HEK293 (cell line): ENCODE measurements around the gene TP73.

ENCODE experiments used
- CTCF ChIA-PET: fragments of 350-600 bp; formaldehyde crosslinking; extraction: SDS; loops from one replicate; lab custom pipeline; 2021; ENCODE audit warnings: antibody characterized with exemption; lab: Yijun Ruan, JAX
- POLR2A ChIA-PET: fragments of 300-600 bp; formaldehyde crosslinking; extraction: SDS; loops from one replicate; lab custom pipeline; 2020; ENCODE audit warnings: antibody characterized with exemption, inconsistent platforms; lab: Yijun Ruan, JAX
- H3K27ac ChIP-seq: fragments of 200-500 bp; sonication (Bioruptor generic); 2 replicates; pipeline ENCODE4 v1.5.1; 2014; ENCODE audit warnings: low read depth, low read length, control low read depth, inconsistent platforms; ENCODE audit errors: extremely low read depth
- H3K36me3 ChIP-seq, 2 experiments: fragments of 200-500 bp in 1 of 2; sonication (Bioruptor generic) in 1 of 2; 1 replicate in 1 of 2; 2 replicates in 1 of 2; pipeline ENCODE4 v1.5.1; 2014 to 2017; ENCODE audit warnings: inconsistent platforms in 2 of 2, low read length in 2 of 2; ENCODE audit not compliant: control insufficient read depth in 2 of 2, insufficient read depth in 1 of 2
- H3K4me1 ChIP-seq: fragments of 200-500 bp; sonication (Bioruptor generic); 2 replicates; pipeline ENCODE4 v1.5.1; 2014; ENCODE audit warnings: mild to moderate bottlenecking, low read length, inconsistent platforms; ENCODE audit not compliant: control insufficient read depth, insufficient read depth
- H3K4me3 ChIP-seq: 2 replicates; pipeline ENCODE4 v1.5.1; 2011; ENCODE audit warnings: low read depth, mild to moderate bottlenecking, control low read depth, low read length, moderate library complexity
- H3K9me3 ChIP-seq: fragments of 200-500 bp; sonication (Bioruptor generic); 2 replicates; pipeline ENCODE4 v1.5.1; 2014; ENCODE audit warnings: low read depth, low read length, inconsistent platforms; ENCODE audit not compliant: control insufficient read depth, insufficient read depth
- KLF1 ChIP-seq: fragments of 450-650 bp; formaldehyde crosslinking; IDR thresholded peaks from 2 replicates; pipeline ENCODE4 v1.5.1; 2016; ENCODE audit warnings: missing biosample characterization, missing genetic modification characterization
- KLF10 ChIP-seq: fragments of 450-650 bp; IDR thresholded peaks from 2 replicates; pipeline ENCODE4 v1.5.1; 2018; ENCODE audit warnings: missing biosample characterization, mild to moderate bottlenecking, missing genetic modification characterization
- ZNF10 ChIP-seq: fragments of 450-650 bp; formaldehyde crosslinking; IDR thresholded peaks from 2 replicates; pipeline ENCODE4 v1.5.1; 2017; ENCODE audit warnings: missing biosample characterization, missing genetic modification characterization
- ZNF148 ChIP-seq: fragments of 450-650 bp; formaldehyde crosslinking; IDR thresholded peaks from 2 replicates; pipeline ENCODE4 v1.5.0; 2017; ENCODE audit warnings: missing biosample characterization, missing genetic modification characterization, borderline replicate concordance
- ZNF19 ChIP-seq: fragments of 450-650 bp; formaldehyde crosslinking; IDR thresholded peaks from 2 replicates; pipeline ENCODE4; 2016; ENCODE audit warnings: missing biosample characterization, missing genetic modification characterization, low read depth
- ZNF280C ChIP-seq: fragments of 450-650 bp; formaldehyde crosslinking; IDR thresholded peaks from 2 replicates; pipeline ENCODE4 v1.5.1; 2016; ENCODE audit warnings: missing biosample characterization, missing genetic modification characterization
- ZNF362 ChIP-seq: fragments of 450-650 bp; formaldehyde crosslinking; IDR thresholded peaks from 2 replicates; pipeline ENCODE4 v1.5.1; 2016; ENCODE audit warnings: missing biosample characterization, missing genetic modification characterization
- ZNF423 ChIP-seq: fragments of 450-650 bp; formaldehyde crosslinking; IDR thresholded peaks from 2 replicates; pipeline ENCODE4 v1.5.1; 2016; ENCODE audit warnings: missing biosample characterization, missing genetic modification characterization
- ZNF544 ChIP-seq: fragments of 450-650 bp; formaldehyde crosslinking; IDR thresholded peaks from 2 replicates; pipeline ENCODE4 v1.5.0; 2017; ENCODE audit warnings: missing biosample characterization, missing genetic modification characterization
- ZNF670 ChIP-seq: fragments of 450-650 bp; formaldehyde crosslinking; IDR thresholded peaks from 2 replicates; pipeline ENCODE4 v1.5.1; 2016; ENCODE audit warnings: missing biosample characterization, missing genetic modification characterization, low read depth
- ZNF701 ChIP-seq: fragments of 450-650 bp; formaldehyde crosslinking; IDR thresholded peaks from 2 replicates; pipeline ENCODE4 v1.5.1; 2016; ENCODE audit warnings: missing biosample characterization, missing genetic modification characterization
- ZSCAN30 ChIP-seq: fragments of 450-650 bp; IDR thresholded peaks from 2 replicates; pipeline ENCODE4 v1.5.1; 2018; ENCODE audit warnings: missing biosample characterization, mild to moderate bottlenecking, missing genetic modification characterization, moderate library complexity
- ZSCAN4 ChIP-seq: fragments of 450-650 bp; formaldehyde crosslinking; IDR thresholded peaks from 2 replicates; pipeline ENCODE4 v1.5.1; 2017; ENCODE audit warnings: missing biosample characterization, missing genetic modification characterization

Gene TP73

GRCh38 chr1:3638676-3639075 is 13.6 kb upstream of the TP73 start (continued):
- TF ChIP-seq ZNF280C (tag by site-specific recombination) (no peak), ZNF19 (tag by site-specific recombination) (no peak), ZSCAN30 (tag by site-specific recombination) (no peak), ZNF670 (tag by site-specific recombination) (no peak), ZNF10 (tag by site-specific recombination) (no peak)

- H3K27ac ChIP-seq: no peak overlapping the region
- POLR2A ChIA-PET: no interaction called here
Measured at GRCh38 chr1:3639397-3639911, 12.9 kb upstream of the TP73 start.

GRCh38 chr1:3640121-3640837 is 12.0 kb upstream of the TP73 start:
- H3K4me3 ChIP-seq: no peak overlapping the region
- peaks cover 4 to 93% of the 10 kb centered on the region in 2 experiments for H3K36me3 ChIP-seq
- H3K4me1 ChIP-seq: no peaks in the 10 kb centered on the region
- no peaks in the 10 kb centered on the region for H3K9me3 ChIP-seq
- ChIA-PET POLR2A (no interaction called here), CTCF (interaction anchor here (0.6 kb wide), 1 partner anchor 100 kb away, joined by 3 read pairs; no protein-coding TSS in a partner anchor)
- TF ChIP-seq KLF1 (tag by site-specific recombination): peak; percentile 92
- no peak for TF ChIP-seq ZNF423 (tag by site-specific recombination)
- no peak for TF ChIP-seq KLF10 (tag by site-specific recombination)
- no peak overlapping the region for H3K27ac ChIP-seq

More at GRCh38 chr1:3639397-3639911, 12.9 kb upstream of the TP73 start:
- H3K9me3 ChIP-seq: no peaks in the 10 kb centered on the region
- H3K36me3 ChIP-seq: peaks cover 4 to 93% of the 10 kb centered on the region in 2 experiments; a peak in 2 of 3 replicates
- CTCF ChIA-PET: no interaction called here
- no peak overlapping the region for H3K4me3 ChIP-seq
- no peaks in the 10 kb centered on the region for H3K4me1 ChIP-seq
- TF ChIP-seq ZNF701 (tag by site-specific recombination): no peak
- TF ChIP-seq ZNF362: no peak
- TF ChIP-seq ZSCAN4 (tag by site-specific recombination): no peak
- TF ChIP-seq ZNF148 (tag by site-specific recombination): no peak
- no peak for TF ChIP-seq ZNF544 (tag by site-specific recombination)
- no peak for TF ChIP-seq ZNF10 (tag by site-specific recombination)
